HEK293 (cell line): Measurements from ENCODE around the gene MPG.
A peak's percentile ranks its signal among the peaks of the same experiment; 100 is the strongest.

ENCODE experiments used
- GFI1B ChIP-seq: fragments of 450-650 bp; formaldehyde crosslinking; IDR thresholded peaks from 2 replicates; pipeline ENCODE4 v1.5.1; 2016; ENCODE audit warnings: missing biosample characterization, missing genetic modification characterization
- HOXD13 ChIP-seq: sonication (generic); formaldehyde crosslinking; IDR thresholded peaks from 2 replicates; pipeline ENCODE4 v1.8.0; 2022; ENCODE audit warnings: missing genetic modification reagents, borderline replicate concordance
- IKZF3 ChIP-seq: fragments of 450-650 bp; IDR thresholded peaks from 2 replicates; pipeline ENCODE4 v1.5.0; 2018; ENCODE audit warnings: missing biosample characterization, mild to moderate bottlenecking, missing genetic modification characterization, moderate library complexity
- MZF1 ChIP-seq: fragments of 450-650 bp; formaldehyde crosslinking; IDR thresholded peaks from 2 replicates; pipeline ENCODE4 v1.5.1; 2017; ENCODE audit warnings: missing biosample characterization, missing genetic modification characterization, borderline replicate concordance
- SETDB1 ChIP-seq: IDR thresholded peaks from one replicate; pipeline ENCODE4 v1.6.1; 2017; ENCODE audit warnings: mild to moderate bottlenecking, low read length, moderate library complexity, mixed read lengths; ENCODE audit not compliant: insufficient read length
- SP2 ChIP-seq: fragments of 450-650 bp; formaldehyde crosslinking; IDR thresholded peaks from 2 replicates; pipeline ENCODE4 v1.5.1; 2016; ENCODE audit warnings: missing biosample characterization, missing genetic modification characterization
- ZBTB7A ChIP-seq: fragments of 450-650 bp; formaldehyde crosslinking; IDR thresholded peaks from 2 replicates; pipeline ENCODE4 v1.5.1; 2016; ENCODE audit warnings: low read depth, missing biosample characterization, missing genetic modification characterization
- ZNF114 ChIP-seq: fragments of 450-650 bp; formaldehyde crosslinking; IDR thresholded peaks from 2 replicates; pipeline ENCODE4 v1.5.0; 2017; ENCODE audit warnings: missing biosample characterization, missing genetic modification characterization
- ZNF132 ChIP-seq: fragments of 450-650 bp; formaldehyde crosslinking; IDR thresholded peaks from 2 replicates; pipeline ENCODE4 v1.5.1; 2017; ENCODE audit warnings: missing biosample characterization, missing genetic modification characterization, borderline replicate concordance
- ZNF184 ChIP-seq: fragments of 450-650 bp; IDR thresholded peaks from 2 replicates; pipeline ENCODE4 v1.5.1; 2018; ENCODE audit warnings: missing biosample characterization, mild to moderate bottlenecking, missing genetic modification characterization
- ZNF214 ChIP-seq: fragments of 450-650 bp; formaldehyde crosslinking; IDR thresholded peaks from 2 replicates; pipeline ENCODE4 v1.5.1; 2017; ENCODE audit warnings: missing biosample characterization, mild to moderate bottlenecking, missing genetic modification characterization, borderline replicate concordance
- ZNF248 ChIP-seq: fragments of 450-650 bp; formaldehyde crosslinking; IDR thresholded peaks from 2 replicates; pipeline ENCODE4 v1.5.1; 2017; ENCODE audit warnings: missing biosample characterization, missing genetic modification characterization
- ZNF324 ChIP-seq: fragments of 450-650 bp; formaldehyde crosslinking; IDR thresholded peaks from 2 replicates; pipeline ENCODE4 v1.5.1; 2016; ENCODE audit warnings: missing biosample characterization, missing genetic modification characterization
- ZNF394 ChIP-seq: fragments of 450-650 bp; formaldehyde crosslinking; IDR thresholded peaks from 2 replicates; pipeline ENCODE4 v1.5.1; 2016; ENCODE audit warnings: missing biosample characterization, missing genetic modification characterization, mild to moderate bottlenecking, moderate library complexity, borderline replicate concordance
- ZNF48 ChIP-seq: fragments of 450-650 bp; formaldehyde crosslinking; IDR thresholded peaks from 2 replicates; pipeline ENCODE4 v1.5.1; 2016; ENCODE audit warnings: missing biosample characterization, missing genetic modification characterization
- ZNF561 ChIP-seq: fragments of 450-650 bp; IDR thresholded peaks from 2 replicates; pipeline ENCODE4 v1.5.1; 2018; ENCODE audit warnings: missing biosample characterization, missing genetic modification characterization, borderline replicate concordance
- ZNF610 ChIP-seq: fragments of 450-650 bp; formaldehyde crosslinking; IDR thresholded peaks from 2 replicates; pipeline ENCODE4 v1.5.1; 2016; ENCODE audit warnings: missing biosample characterization, missing genetic modification characterization, borderline replicate concordance
- ZNF624 ChIP-seq: fragments of 450-650 bp; formaldehyde crosslinking; IDR thresholded peaks from 2 replicates; pipeline ENCODE4 v1.5.1; 2017; ENCODE audit warnings: missing biosample characterization, missing genetic modification characterization
- ZNF654 ChIP-seq: fragments of 450-650 bp; formaldehyde crosslinking; IDR thresholded peaks from 2 replicates; pipeline ENCODE4 v1.5.1; 2016; ENCODE audit warnings: low read depth, missing biosample characterization, missing genetic modification characterization
- ZNF664 ChIP-seq: fragments of 450-650 bp; formaldehyde crosslinking; IDR thresholded peaks from 2 replicates; pipeline ENCODE4 v1.5.1; 2016; ENCODE audit warnings: missing biosample characterization, missing genetic modification characterization
- ZNF707 ChIP-seq: fragments of 450-650 bp; formaldehyde crosslinking; IDR thresholded peaks from 2 replicates; pipeline ENCODE4 v1.5.1; 2016; ENCODE audit warnings: missing biosample characterization, missing genetic modification characterization
- ZNF76 ChIP-seq: fragments of 450-650 bp; formaldehyde crosslinking; IDR thresholded peaks from 2 replicates; pipeline ENCODE4; 2016; ENCODE audit warnings: low read depth, missing biosample characterization, missing genetic modification characterization, borderline replicate concordance
- ZNF830 ChIP-seq: fragments of 450-650 bp; IDR thresholded peaks from 2 replicates; pipeline ENCODE4 v1.5.0; 2018; ENCODE audit warnings: missing biosample characterization, missing genetic modification characterization, low read depth, mild to moderate bottlenecking, moderate library complexity
- ZNF843 ChIP-seq: fragments of 450-650 bp; formaldehyde crosslinking; IDR thresholded peaks from 2 replicates; pipeline ENCODE4 v1.5.1; 2016; ENCODE audit warnings: missing biosample characterization, missing genetic modification characterization
- TF ChIP-seq, protein P1 (sequence below): fragments of 450-650 bp; formaldehyde crosslinking; IDR thresholded peaks from 2 replicates; pipeline ENCODE4 v1.5.1; 2016; ENCODE audit warnings: missing biosample characterization, missing genetic modification characterization
- TF ChIP-seq, protein P2 (sequence below): fragments of 450-650 bp; formaldehyde crosslinking; IDR thresholded peaks from 2 replicates; pipeline ENCODE4 v1.5.1; 2016; ENCODE audit warnings: missing biosample characterization, missing genetic modification characterization
- TF ChIP-seq, protein P3 (sequence below): fragments of 450-650 bp; formaldehyde crosslinking; IDR thresholded peaks from 2 replicates; pipeline ENCODE4 v1.5.1; 2016; ENCODE audit warnings: missing biosample characterization, missing genetic modification characterization, borderline replicate concordance
- TF ChIP-seq, protein P4 (sequence below): fragments of 450-650 bp; formaldehyde crosslinking; IDR thresholded peaks from 2 replicates; pipeline ENCODE4 v1.5.1; 2016; ENCODE audit warnings: missing biosample characterization, missing genetic modification characterization
- TF ChIP-seq, protein P5 (sequence below): fragments of 450-650 bp; formaldehyde crosslinking; IDR thresholded peaks from 2 replicates; pipeline ENCODE4 v1.5.1; 2016; ENCODE audit warnings: missing biosample characterization, missing genetic modification characterization

The MPG gene

DNA sequence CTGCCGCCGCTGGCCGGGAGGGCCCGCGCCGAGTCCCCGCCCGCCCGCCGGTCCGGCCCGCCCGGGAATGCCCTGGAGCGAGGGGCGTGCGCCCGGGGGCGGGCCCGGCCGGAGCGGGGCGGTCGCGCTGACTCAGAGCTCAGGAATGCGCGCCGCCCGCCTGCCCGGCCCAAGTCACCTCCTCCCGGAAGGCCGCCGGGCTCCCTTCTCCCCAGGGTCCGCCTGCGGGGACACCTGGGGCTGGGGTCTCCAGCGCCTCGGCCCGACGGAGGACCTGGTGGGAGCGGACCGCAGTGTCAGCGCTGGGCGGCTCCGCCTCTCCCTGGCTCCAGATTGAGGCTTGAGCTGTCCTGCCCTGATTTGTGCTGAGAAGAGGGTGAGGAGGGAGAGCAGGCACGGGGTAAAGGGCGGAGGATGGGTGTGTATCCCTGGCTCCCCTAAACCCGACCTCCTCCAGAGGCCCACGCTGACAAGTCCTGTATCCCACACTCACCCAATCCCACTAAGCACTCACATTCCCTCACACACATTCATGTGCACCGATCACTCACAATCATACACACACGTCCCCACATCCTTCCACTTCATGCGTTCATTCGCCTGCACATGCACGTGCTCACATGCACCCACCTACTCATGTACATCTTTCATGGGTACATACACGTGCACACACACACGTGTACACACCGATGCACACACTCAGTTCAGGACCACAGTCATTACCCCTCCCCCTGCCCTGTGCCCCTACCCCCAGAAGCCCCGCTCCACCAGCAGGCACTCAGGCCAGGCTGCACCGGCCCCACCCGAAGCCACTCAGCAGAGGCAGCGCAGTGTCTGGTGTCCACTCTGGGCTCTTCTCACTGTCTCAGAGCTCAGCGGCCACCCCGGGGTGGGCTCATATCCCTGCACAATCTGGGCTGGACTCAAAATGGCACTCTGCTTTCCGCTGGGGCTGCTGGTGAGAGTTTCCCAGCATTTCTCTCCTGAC lies 5.2 kb upstream of the MPG start, which contains the start of gene RHBDF1 (continued):
- no peak for TF ChIP-seq ZNF654 (tag by site-specific recombination)
- TF ChIP-seq ZNF214: no peak
- TF ChIP-seq HOXD13 (CRISPR knock-in tag): no peak
- TF ChIP-seq ZNF324 (tag by site-specific recombination): no peak; the same call in 1 of the 2 replicates
- TF ChIP-seq, protein P1, sequence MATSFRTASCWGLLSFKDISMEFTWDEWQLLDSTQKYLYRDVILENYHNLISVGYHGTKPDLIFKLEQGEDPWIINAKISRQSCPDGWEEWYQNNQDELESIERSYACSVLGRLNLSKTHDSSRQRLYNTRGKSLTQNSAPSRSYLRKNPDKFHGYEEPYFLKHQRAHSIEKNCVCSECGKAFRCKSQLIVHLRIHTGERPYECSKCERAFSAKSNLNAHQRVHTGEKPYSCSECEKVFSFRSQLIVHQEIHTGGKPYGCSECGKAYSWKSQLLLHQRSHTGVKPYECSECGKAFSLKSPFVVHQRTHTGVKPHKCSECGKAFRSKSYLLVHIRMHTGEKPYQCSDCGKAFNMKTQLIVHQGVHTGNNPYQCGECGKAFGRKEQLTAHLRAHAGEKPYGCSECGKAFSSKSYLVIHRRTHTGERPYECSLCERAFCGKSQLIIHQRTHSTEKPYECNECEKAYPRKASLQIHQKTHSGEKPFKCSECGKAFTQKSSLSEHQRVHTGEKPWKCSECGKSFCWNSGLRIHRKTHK (tag by site-specific recombination): no peak
- TF ChIP-seq ZNF561: no peak
- no peak; the same call in 1 of the 2 replicates for TF ChIP-seq ZNF76 (tag by site-specific recombination)
- no peak for TF ChIP-seq ZNF132
- TF ChIP-seq ZNF248 (tag by site-specific recombination): no peak
- no peak for TF ChIP-seq MZF1 (tag by site-specific recombination)
- no peak for TF ChIP-seq ZNF114
- TF ChIP-seq SP2: peak; percentile 44
- TF ChIP-seq IKZF3 (tag by site-specific recombination): peak; percentile 60
- TF ChIP-seq ZNF394: no peak
- TF ChIP-seq ZNF624 (tag by site-specific recombination): no peak
- no peak for TF ChIP-seq ZNF48
- peak; percentile 34; the same call in 1 of the 2 replicates for TF ChIP-seq GFI1B (tag by site-specific recombination)
- TF ChIP-seq ZNF707: no peak
- TF ChIP-seq, protein P2, sequence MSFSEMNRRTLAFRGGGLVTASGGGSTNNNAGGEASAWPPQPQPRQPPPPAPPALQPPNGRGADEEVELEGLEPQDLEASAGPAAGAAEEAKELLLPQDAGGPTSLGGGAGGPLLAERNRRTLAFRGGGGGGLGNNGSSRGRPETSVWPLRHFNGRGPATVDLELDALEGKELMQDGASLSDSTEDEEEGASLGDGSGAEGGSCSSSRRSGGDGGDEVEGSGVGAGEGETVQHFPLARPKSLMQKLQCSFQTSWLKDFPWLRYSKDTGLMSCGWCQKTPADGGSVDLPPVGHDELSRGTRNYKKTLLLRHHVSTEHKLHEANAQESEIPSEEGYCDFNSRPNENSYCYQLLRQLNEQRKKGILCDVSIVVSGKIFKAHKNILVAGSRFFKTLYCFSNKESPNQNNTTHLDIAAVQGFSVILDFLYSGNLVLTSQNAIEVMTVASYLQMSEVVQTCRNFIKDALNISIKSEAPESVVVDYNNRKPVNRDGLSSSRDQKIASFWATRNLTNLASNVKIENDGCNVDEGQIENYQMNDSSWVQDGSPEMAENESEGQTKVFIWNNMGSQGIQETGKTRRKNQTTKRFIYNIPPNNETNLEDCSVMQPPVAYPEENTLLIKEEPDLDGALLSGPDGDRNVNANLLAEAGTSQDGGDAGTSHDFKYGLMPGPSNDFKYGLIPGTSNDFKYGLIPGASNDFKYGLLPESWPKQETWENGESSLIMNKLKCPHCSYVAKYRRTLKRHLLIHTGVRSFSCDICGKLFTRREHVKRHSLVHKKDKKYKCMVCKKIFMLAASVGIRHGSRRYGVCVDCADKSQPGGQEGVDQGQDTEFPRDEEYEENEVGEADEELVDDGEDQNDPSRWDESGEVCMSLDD: no peak
- TF ChIP-seq, protein P3, sequence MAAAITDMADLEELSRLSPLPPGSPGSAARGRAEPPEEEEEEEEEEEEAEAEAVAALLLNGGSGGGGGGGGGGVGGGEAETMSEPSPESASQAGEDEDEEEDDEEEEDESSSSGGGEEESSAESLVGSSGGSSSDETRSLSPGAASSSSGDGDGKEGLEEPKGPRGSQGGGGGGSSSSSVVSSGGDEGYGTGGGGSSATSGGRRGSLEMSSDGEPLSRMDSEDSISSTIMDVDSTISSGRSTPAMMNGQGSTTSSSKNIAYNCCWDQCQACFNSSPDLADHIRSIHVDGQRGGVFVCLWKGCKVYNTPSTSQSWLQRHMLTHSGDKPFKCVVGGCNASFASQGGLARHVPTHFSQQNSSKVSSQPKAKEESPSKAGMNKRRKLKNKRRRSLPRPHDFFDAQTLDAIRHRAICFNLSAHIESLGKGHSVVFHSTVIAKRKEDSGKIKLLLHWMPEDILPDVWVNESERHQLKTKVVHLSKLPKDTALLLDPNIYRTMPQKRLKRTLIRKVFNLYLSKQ (tag by site-specific recombination): no peak
- TF ChIP-seq, protein P4, sequence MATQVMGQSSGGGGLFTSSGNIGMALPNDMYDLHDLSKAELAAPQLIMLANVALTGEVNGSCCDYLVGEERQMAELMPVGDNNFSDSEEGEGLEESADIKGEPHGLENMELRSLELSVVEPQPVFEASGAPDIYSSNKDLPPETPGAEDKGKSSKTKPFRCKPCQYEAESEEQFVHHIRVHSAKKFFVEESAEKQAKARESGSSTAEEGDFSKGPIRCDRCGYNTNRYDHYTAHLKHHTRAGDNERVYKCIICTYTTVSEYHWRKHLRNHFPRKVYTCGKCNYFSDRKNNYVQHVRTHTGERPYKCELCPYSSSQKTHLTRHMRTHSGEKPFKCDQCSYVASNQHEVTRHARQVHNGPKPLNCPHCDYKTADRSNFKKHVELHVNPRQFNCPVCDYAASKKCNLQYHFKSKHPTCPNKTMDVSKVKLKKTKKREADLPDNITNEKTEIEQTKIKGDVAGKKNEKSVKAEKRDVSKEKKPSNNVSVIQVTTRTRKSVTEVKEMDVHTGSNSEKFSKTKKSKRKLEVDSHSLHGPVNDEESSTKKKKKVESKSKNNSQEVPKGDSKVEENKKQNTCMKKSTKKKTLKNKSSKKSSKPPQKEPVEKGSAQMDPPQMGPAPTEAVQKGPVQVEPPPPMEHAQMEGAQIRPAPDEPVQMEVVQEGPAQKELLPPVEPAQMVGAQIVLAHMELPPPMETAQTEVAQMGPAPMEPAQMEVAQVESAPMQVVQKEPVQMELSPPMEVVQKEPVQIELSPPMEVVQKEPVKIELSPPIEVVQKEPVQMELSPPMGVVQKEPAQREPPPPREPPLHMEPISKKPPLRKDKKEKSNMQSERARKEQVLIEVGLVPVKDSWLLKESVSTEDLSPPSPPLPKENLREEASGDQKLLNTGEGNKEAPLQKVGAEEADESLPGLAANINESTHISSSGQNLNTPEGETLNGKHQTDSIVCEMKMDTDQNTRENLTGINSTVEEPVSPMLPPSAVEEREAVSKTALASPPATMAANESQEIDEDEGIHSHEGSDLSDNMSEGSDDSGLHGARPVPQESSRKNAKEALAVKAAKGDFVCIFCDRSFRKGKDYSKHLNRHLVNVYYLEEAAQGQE (tag by site-specific recombination): no peak
- TF ChIP-seq ZNF184 (tag by site-specific recombination): no peak
- TF ChIP-seq SETDB1: no peak
- TF ChIP-seq, protein P5, sequence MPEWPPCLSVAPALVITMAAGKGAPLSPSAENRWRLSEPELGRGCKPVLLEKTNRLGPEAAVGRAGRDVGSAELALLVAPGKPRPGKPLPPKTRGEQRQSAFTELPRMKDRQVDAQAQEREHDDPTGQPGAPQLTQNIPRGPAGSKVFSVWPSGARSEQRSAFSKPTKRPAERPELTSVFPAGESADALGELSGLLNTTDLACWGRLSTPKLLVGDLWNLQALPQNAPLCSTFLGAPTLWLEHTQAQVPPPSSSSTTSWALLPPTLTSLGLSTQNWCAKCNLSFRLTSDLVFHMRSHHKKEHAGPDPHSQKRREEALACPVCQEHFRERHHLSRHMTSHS (tag by site-specific recombination): no peak
- TF ChIP-seq ZNF830 (tag by site-specific recombination): no peak
- TF ChIP-seq ZNF664 (tag by site-specific recombination): no peak
- no peak for TF ChIP-seq ZNF843 (tag by site-specific recombination)
- TF ChIP-seq ZBTB7A (tag by site-specific recombination): no peak; the same call in 1 of the 2 replicates
- 0 out of 2 replicates have a peak, but pooled peaks have one; percentile 31 for TF ChIP-seq ZNF610
